PFSK-1 (cell line): Measurements from ENCODE around the gene STK24.

Experiments
- FOXP2 ChIP-seq: optimal IDR thresholded peaks from 2 replicates; pipeline ENCODE3; 2011; ENCODE audit warnings: borderline replicate concordance, control low read depth, inconsistent platforms; ENCODE audit not compliant: insufficient read depth; ENCODE audit errors: extremely low read length, extremely low read depth
- POLR2AphosphoS5 ChIP-seq: IDR thresholded peaks from 2 replicates; pipeline ENCODE4 v1.6.1; 2012; ENCODE audit warnings: low read depth, mild to moderate bottlenecking, control low read depth, low read length, moderate library complexity
- SIN3A ChIP-seq: IDR thresholded peaks from 2 replicates; pipeline ENCODE4 v1.6.1; 2012; ENCODE audit warnings: mild to moderate bottlenecking, low read length, moderate library complexity, borderline replicate concordance; ENCODE audit not compliant: insufficient read depth
- TAF1 ChIP-seq: IDR thresholded peaks from 2 replicates; pipeline ENCODE4 v1.6.1; 2012; ENCODE audit warnings: low read length, control low read depth, borderline replicate concordance; ENCODE audit not compliant: insufficient read depth
- TF ChIP-seq, protein P1 (sequence below), 2 experiments: IDR thresholded peaks; 2 replicates each; pipeline versions ENCODE4 v1.6.1 to v1.8.0; 2011 to 2012; ENCODE audit warnings: low read depth in 2 of 2, low read length in 2 of 2, control low read depth in 1 of 2, inconsistent platforms in 1 of 2, mild to moderate bottlenecking in 1 of 2, moderate library complexity in 1 of 2; ENCODE audit not compliant: insufficient read depth in 1 of 2

Gene STK24

DNA sequence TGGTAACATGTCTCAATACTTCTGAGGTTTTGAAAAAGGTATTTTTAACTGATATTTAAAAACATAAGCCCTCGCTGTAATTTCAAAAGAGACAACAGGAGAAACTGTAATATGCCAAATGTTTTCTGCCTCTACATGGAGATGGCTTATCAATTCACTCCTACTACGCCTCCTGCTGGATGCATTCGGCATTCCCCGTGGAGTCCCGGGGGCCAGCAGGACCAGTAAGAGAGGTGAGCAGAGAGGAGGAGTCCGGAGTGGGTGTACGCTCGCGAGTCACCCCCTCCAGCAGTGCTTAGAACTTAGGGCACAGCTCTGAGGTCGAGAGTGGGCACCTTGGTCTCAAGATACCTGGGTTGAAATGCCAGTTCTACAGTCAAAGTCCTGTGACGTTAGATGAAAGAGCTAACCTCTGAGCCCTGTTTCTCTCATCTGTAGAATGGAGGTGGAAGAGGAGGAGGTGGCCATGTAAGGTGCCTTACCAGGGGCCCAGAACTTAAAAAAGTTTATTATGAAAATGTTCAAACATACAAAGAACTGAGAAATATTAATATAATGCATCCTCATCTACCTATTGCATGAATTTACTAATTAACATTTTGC, 110.2 kb downstream of the STK24 start:
- TF ChIP-seq TAF1 = no peak
- TF ChIP-seq POLR2AphosphoS5 = no peak
- no peak for TF ChIP-seq SIN3A
- TF ChIP-seq, protein P1, sequence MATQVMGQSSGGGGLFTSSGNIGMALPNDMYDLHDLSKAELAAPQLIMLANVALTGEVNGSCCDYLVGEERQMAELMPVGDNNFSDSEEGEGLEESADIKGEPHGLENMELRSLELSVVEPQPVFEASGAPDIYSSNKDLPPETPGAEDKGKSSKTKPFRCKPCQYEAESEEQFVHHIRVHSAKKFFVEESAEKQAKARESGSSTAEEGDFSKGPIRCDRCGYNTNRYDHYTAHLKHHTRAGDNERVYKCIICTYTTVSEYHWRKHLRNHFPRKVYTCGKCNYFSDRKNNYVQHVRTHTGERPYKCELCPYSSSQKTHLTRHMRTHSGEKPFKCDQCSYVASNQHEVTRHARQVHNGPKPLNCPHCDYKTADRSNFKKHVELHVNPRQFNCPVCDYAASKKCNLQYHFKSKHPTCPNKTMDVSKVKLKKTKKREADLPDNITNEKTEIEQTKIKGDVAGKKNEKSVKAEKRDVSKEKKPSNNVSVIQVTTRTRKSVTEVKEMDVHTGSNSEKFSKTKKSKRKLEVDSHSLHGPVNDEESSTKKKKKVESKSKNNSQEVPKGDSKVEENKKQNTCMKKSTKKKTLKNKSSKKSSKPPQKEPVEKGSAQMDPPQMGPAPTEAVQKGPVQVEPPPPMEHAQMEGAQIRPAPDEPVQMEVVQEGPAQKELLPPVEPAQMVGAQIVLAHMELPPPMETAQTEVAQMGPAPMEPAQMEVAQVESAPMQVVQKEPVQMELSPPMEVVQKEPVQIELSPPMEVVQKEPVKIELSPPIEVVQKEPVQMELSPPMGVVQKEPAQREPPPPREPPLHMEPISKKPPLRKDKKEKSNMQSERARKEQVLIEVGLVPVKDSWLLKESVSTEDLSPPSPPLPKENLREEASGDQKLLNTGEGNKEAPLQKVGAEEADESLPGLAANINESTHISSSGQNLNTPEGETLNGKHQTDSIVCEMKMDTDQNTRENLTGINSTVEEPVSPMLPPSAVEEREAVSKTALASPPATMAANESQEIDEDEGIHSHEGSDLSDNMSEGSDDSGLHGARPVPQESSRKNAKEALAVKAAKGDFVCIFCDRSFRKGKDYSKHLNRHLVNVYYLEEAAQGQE (IDR thresholded peaks at IDR 0.05; ENCODE audit: insufficient read depth in 1 of 2, low read depth in 2 of 2, low read length in 2 of 2) = no peak
- TF ChIP-seq FOXP2 = no peak

DNA sequence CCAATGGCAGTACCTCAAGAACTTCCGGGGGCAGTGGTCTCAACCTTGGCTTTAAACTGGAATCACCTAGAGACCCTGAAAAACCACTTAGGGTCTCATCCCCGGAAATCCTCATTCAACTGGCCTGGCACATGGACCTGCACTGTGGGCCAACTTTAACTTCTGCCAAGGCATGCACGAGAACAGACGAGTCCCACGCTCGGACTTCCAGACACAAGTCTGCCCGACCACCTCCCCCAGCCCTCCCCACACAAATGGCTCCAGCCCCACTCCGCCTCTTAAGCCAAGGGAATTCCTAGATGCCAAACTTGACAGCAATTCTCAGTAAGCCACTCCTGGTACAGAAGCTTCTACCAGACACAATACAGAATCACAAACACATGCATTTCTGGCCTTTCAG, 114.0 kb downstream of the STK24 start:
- TF ChIP-seq FOXP2 (no peak), TAF1 (no peak), SIN3A (no peak), POLR2AphosphoS5 (no peak)
- TF ChIP-seq, protein P1 (IDR thresholded peaks at IDR 0.05; ENCODE audit: insufficient read depth in 1 of 2, low read depth in 2 of 2, low read length in 2 of 2) = no peak

DNA sequence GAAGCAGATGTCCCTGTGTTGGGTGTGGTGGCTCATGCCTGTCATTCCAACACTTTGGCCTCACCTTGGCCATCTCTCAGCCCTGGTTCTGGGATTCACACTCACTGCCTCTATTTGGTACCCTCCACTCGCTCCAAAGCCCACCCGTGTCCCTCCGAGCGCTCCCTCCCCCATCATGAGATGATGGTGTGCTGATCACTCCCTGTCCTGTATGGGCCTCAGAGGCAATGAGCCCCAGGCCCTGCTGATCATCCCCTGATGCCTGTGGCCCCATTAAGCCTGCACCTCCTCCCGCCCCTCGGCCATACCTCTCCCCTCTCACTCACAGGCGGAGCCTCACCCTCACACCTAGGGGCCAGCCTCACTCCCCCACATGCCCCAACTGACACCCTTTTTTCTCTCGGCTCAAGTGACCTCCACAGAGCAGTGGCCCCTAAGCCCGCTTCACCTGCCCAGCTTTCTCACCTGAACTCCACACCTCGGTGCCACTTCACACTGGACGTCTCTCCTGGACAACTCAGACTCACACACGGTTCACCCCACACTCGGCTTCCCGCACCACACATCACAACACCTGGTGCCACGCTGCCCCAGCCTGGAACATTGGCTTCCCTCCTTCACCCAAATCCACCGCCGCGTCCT, 114.5 kb downstream of the STK24 start:
- TF ChIP-seq SIN3A (no peak), TAF1 (no peak), POLR2AphosphoS5 (no peak), FOXP2 (no peak)
- TF ChIP-seq, protein P1 (IDR thresholded peaks at IDR 0.05; ENCODE audit: insufficient read depth in 1 of 2, low read depth in 2 of 2, low read length in 2 of 2) = no peak

DNA sequence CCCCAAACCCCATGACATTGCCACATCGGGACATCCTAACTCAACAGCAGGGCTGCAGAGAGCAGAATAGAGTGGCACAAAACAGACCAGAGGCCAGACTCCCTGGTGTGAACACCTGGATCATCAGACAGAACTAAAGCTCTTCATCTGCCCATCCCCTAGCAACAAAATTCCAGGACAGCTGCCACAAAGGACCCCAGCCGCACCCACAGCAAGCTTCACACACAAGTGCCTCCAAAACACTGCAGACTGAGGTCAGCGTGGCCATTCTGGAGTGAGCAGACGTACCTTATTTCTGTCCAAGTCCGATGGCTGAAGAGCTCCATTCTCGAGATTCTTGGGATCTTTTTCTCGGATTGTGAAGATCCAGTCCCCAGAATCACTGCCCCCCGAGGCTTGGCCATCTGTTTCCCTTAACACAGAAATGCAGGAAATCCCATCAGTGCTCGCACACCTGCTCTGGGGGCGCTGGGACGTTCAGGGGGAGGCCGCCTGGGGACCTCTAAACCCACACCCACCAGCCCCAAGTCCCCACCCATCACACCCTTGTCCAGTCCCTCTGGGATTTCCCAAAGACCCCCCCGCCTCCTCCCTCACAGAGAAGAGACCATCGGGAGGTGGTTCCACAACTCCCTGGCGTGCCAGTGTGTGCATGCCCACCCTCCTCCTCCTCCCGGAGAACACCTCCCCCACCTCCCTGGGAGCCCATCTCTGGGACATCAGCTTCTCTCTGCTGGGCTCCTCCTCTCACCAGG, 115.2 kb downstream of the STK24 start:
- TF ChIP-seq, protein P1 (IDR thresholded peaks at IDR 0.05; ENCODE audit: insufficient read depth in 1 of 2, low read depth in 2 of 2, low read length in 2 of 2) = no peak
- no peak for TF ChIP-seq FOXP2
- TF ChIP-seq SIN3A = no peak
- no peak for TF ChIP-seq TAF1
- no peak for TF ChIP-seq POLR2AphosphoS5
